H1 (cell line): ENCODE results near the gene MAGI2. TPM values are rescaled to one million over a fixed set of nuclear protein-coding genes. Genes with fewer than 3 reads are reported as not detected.

Experiments used
- CTCF ChIA-PET: fragments of 300-600 bp; sonication (Branson Sonifier 250); formaldehyde crosslinking; loops from one replicate; lab custom pipeline; 2021; ENCODE audit not compliant: partially characterized antibody; lab: Charles Lee
- POLR2A ChIA-PET: fragments of 300-600 bp; sonication (Branson Sonifier 250); formaldehyde crosslinking; loops from one replicate; lab custom pipeline; 2021; ENCODE audit warnings: inconsistent platforms; ENCODE audit not compliant: partially characterized antibody; lab: Charles Lee
- DNase-seq, 2 experiments: peaks; one replicate each; pipeline versions ENCODE4 v3.0.0 to v3.0.0-alpha.2; 2010 to 2022; ENCODE audit warnings: low spot score in 2 of 2, low read depth in 1 of 2, mixed read lengths in 1 of 2
- FAIRE-seq: peaks from 2 replicates; lab custom pipeline; 2011; peaks lifted over from hg19 to GRCh38; lab: Jason Lieb, UNC
- H2AFZ ChIP-seq: 2 replicates; pipeline ENCODE4 v1.8.1; 2012; ENCODE audit warnings: low read length, inconsistent platforms
- H2AK5ac ChIP-seq: 2 replicates; pipeline ENCODE4 v1.6.1; 2013; ENCODE audit warnings: low read depth, low read length
- H2BK120ac ChIP-seq: replicated peaks from 2 replicates; pipeline ENCODE3; 2013; ENCODE audit warnings: low read depth, low read length, inconsistent platforms
- H2BK12ac ChIP-seq: 2 replicates; pipeline ENCODE4 v1.6.1; 2013; ENCODE audit warnings: low read depth, low read length
- H2BK15ac ChIP-seq: 2 replicates; pipeline ENCODE4 v1.6.1; 2013; ENCODE audit warnings: low read length
- H2BK20ac ChIP-seq: 2 replicates; pipeline ENCODE4 v1.6.1; 2013; ENCODE audit warnings: low read length
- H2BK5ac ChIP-seq: 2 replicates; pipeline ENCODE4 v1.6.1; 2013; ENCODE audit warnings: low read depth, low read length
- H3K14ac ChIP-seq: 2 replicates; pipeline ENCODE4 v1.6.1; 2013; ENCODE audit warnings: inconsistent platforms; ENCODE audit not compliant: insufficient read length
- H3K18ac ChIP-seq: 2 replicates; pipeline ENCODE4 v1.6.1; 2013; ENCODE audit warnings: low read length; ENCODE audit errors: extremely low read depth
- H3K23ac ChIP-seq: 2 replicates; pipeline ENCODE4 v1.6.1; 2013; ENCODE audit warnings: inconsistent platforms; ENCODE audit not compliant: insufficient read length
- H3K23me2 ChIP-seq: 2 replicates; pipeline ENCODE4 v1.6.1; 2013; ENCODE audit warnings: low read depth, low read length
- H3K27ac ChIP-seq: 2 replicates; pipeline ENCODE4 v1.6.1; 2011; ENCODE audit warnings: low read depth, low read length, inconsistent platforms
- H3K27me3 ChIP-seq, 4 experiments: replicated peaks in 1 of 4; 1 replicate in 1 of 4; 2 replicates in 3 of 4; pipeline versions ENCODE4 v1.6.1 to v1.8.1; 2011 to 2013; ENCODE audit warnings: low read length in 3 of 4, mild to moderate bottlenecking in 3 of 4, inconsistent platforms in 2 of 4, mixed read lengths in 2 of 4, moderate library complexity in 1 of 4; ENCODE audit not compliant: control insufficient read depth in 3 of 4, insufficient read depth in 3 of 4; ENCODE audit errors: extremely low read depth in 1 of 4
- H3K36me3 ChIP-seq, 4 experiments: 2 replicates each; pipeline versions ENCODE4 v1.6.1 to v1.8.1; 2011 to 2013; ENCODE audit warnings: mild to moderate bottlenecking in 4 of 4, low read length in 3 of 4, moderate library complexity in 2 of 4, control low read depth in 1 of 4, inconsistent platforms in 1 of 4; ENCODE audit not compliant: insufficient read depth in 4 of 4, control insufficient read depth in 2 of 4
- H3K4ac ChIP-seq: replicated peaks from 2 replicates; pipeline ENCODE3; 2013; ENCODE audit warnings: low read length, low read depth, mixed read lengths, inconsistent platforms; ENCODE audit not compliant: insufficient read length
- H3K4me1 ChIP-seq, 4 experiments: replicated peaks in 1 of 4; 1 replicate in 1 of 4; 2 replicates in 3 of 4; pipeline versions ENCODE4 v1.6.1 to v1.8.1; 2011 to 2013; ENCODE audit warnings: low read length in 3 of 4, inconsistent platforms in 2 of 4, mixed read lengths in 1 of 4; ENCODE audit not compliant: insufficient read depth in 4 of 4, control insufficient read depth in 3 of 4
- H3K4me2 ChIP-seq, 2 experiments: 2 replicates each; pipeline versions ENCODE4 v1.6.1 to v1.8.1; 2011 to 2013; ENCODE audit warnings: low read depth in 2 of 2, low read length in 2 of 2, control low read depth in 1 of 2, inconsistent platforms in 1 of 2, mild to moderate bottlenecking in 1 of 2; ENCODE audit not compliant: insufficient read depth in 1 of 2
- H3K4me3 ChIP-seq, 4 experiments: fragments of 200-600, 300-600 bp in 1 of 4; sonication (generic), shearing (Covaris generic), sonication (Bioruptor Twin) in 1 of 4; 2 replicates each; pipeline versions ENCODE4 v1.5.1 to v1.8.1; 2011 to 2016; ENCODE audit warnings: low read length in 4 of 4, low read depth in 3 of 4, control low read depth in 2 of 4, inconsistent platforms in 2 of 4, mild to moderate bottlenecking in 2 of 4, mixed read lengths in 1 of 4, moderate library complexity in 1 of 4; ENCODE audit not compliant: insufficient read depth in 2 of 4; ENCODE audit errors: extremely low read depth in 1 of 4
- H3K56ac ChIP-seq: replicated peaks from 2 replicates; pipeline ENCODE3; 2013; ENCODE audit warnings: low read depth, mild to moderate bottlenecking, mixed read lengths, low read length, inconsistent platforms; ENCODE audit not compliant: insufficient read length
- H3K79me1 ChIP-seq: 2 replicates; pipeline ENCODE4 v1.6.1; 2013; ENCODE audit warnings: low read depth, low read length, control low read depth
- H3K79me2 ChIP-seq, 2 experiments: 2 replicates each; pipeline versions ENCODE4 v1.6.1 to v1.8.1; 2012 to 2013; ENCODE audit warnings: low read length in 2 of 2, mild to moderate bottlenecking in 2 of 2, inconsistent platforms in 1 of 2; ENCODE audit not compliant: insufficient read depth in 2 of 2, control insufficient read depth in 1 of 2
- H3K9ac ChIP-seq, 4 experiments: replicated peaks in 1 of 4; 1 replicate in 1 of 4; 2 replicates in 3 of 4; pipeline versions ENCODE4 v1.6.1 to v1.8.1; 2011 to 2013; ENCODE audit warnings: low read depth in 3 of 4, low read length in 3 of 4, control low read depth in 2 of 4, mild to moderate bottlenecking in 2 of 4, moderate library complexity in 2 of 4, inconsistent platforms in 1 of 4; ENCODE audit errors: extremely low read depth in 1 of 4
- H3K9me3 ChIP-seq, 2 experiments: 2 replicates each; pipeline versions ENCODE4 v1.6.1 to v1.8.1; 2012 to 2013; ENCODE audit warnings: mild to moderate bottlenecking in 2 of 2, moderate library complexity in 2 of 2, control low read depth in 1 of 2, inconsistent platforms in 1 of 2, low read depth in 1 of 2, low read length in 1 of 2, mixed read lengths in 1 of 2; ENCODE audit not compliant: insufficient read depth in 2 of 2
- H4K20me1 ChIP-seq, 2 experiments: replicated peaks in 1 of 2; 2 replicates each; pipeline versions ENCODE3 to v1.8.1; 2011 to 2013; ENCODE audit warnings: inconsistent platforms in 2 of 2, low read length in 2 of 2, mild to moderate bottlenecking in 1 of 2; ENCODE audit not compliant: insufficient read depth in 2 of 2, control insufficient read depth in 1 of 2
- H4K5ac ChIP-seq: 2 replicates; pipeline ENCODE4 v1.6.1; 2013; ENCODE audit warnings: low read length, low read depth, mixed read lengths, inconsistent platforms; ENCODE audit not compliant: insufficient read length
- H4K8ac ChIP-seq: 2 replicates; pipeline ENCODE4 v1.8.0; 2013; ENCODE audit warnings: mild to moderate bottlenecking, moderate library complexity, low read length, inconsistent platforms; ENCODE audit not compliant: insufficient read depth; ENCODE audit errors: extremely low read depth
- H4K91ac ChIP-seq: replicated peaks from 2 replicates; pipeline ENCODE3; 2013; ENCODE audit warnings: low read length, mixed read lengths, inconsistent platforms; ENCODE audit not compliant: insufficient read length
- CHD2 ChIP-seq: IDR thresholded peaks from 2 replicates; pipeline ENCODE4 v1.6.1; 2012; ENCODE audit warnings: low read length, improper control_type of control experiment
- CREB1 ChIP-seq: IDR thresholded peaks from 2 replicates; pipeline ENCODE4 v1.6.1; 2012; ENCODE audit warnings: inconsistent platforms
- EP300 ChIP-seq, 2 experiments: IDR thresholded peaks; 1 replicate in 1 of 2; 2 replicates in 1 of 2; pipeline ENCODE4 v1.6.1; 2011 to 2012; ENCODE audit warnings: low read depth in 2 of 2, low read length in 2 of 2, mild to moderate bottlenecking in 2 of 2, borderline replicate concordance in 1 of 2, inconsistent platforms in 1 of 2, moderate library complexity in 1 of 2
- EZH2 ChIP-seq: fragments of 200-600 bp; sonication (generic); IDR thresholded peaks from 2 replicates; pipeline ENCODE4 v1.7.1; 2012; ENCODE audit warnings: low read depth, mild to moderate bottlenecking, moderate library complexity, low read length, inconsistent platforms; ENCODE audit not compliant: severe bottlenecking
- FOSL1 ChIP-seq: IDR thresholded peaks from 2 replicates; pipeline ENCODE4 v1.6.1; 2011; ENCODE audit warnings: mild to moderate bottlenecking, low read depth, low read length, moderate library complexity; ENCODE audit not compliant: insufficient read depth
- GABPA ChIP-seq: IDR thresholded peaks from 2 replicates; pipeline ENCODE4 v1.6.1; 2011; ENCODE audit warnings: mild to moderate bottlenecking, low read length, moderate library complexity, borderline replicate concordance; ENCODE audit not compliant: insufficient read depth
- GTF2F1 ChIP-seq: IDR thresholded peaks from 2 replicates; pipeline ENCODE4 v1.6.1; 2012; ENCODE audit warnings: low read depth, low read length, improper control_type of control experiment, borderline replicate concordance
- HDAC6 ChIP-seq: IDR thresholded peaks from one replicate; pipeline ENCODE4 v1.7.1; 2012; ENCODE audit warnings: low read depth, mild to moderate bottlenecking, inconsistent platforms, low read length, moderate library complexity
- RAD21 ChIP-seq, 2 experiments: IDR thresholded peaks in 1 of 2; conservative IDR thresholded peaks in 1 of 2; 2 replicates each; pipeline ENCODE4 v1.6.1; 2011; ENCODE audit warnings: low read depth in 2 of 2, low read length in 2 of 2, improper control_type of control experiment in 1 of 2, inconsistent platforms in 1 of 2, mild to moderate bottlenecking in 1 of 2, moderate library complexity in 1 of 2
- RBBP5 ChIP-seq: IDR thresholded peaks from 2 replicates; pipeline ENCODE4 v1.7.1; 2012; ENCODE audit warnings: low read depth, mild to moderate bottlenecking, inconsistent platforms, low read length, moderate library complexity, borderline replicate concordance
- RFX5 ChIP-seq: IDR thresholded peaks from 2 replicates; pipeline ENCODE4 v1.6.1; 2011; ENCODE audit warnings: low read depth, low read length, improper control_type of control experiment, borderline replicate concordance
- SIX5 ChIP-seq: IDR thresholded peaks from 2 replicates; pipeline ENCODE4 v1.6.1; 2011; ENCODE audit warnings: mild to moderate bottlenecking, low read depth, low read length
- SUZ12 ChIP-seq: fragments of 200-600 bp; sonication (generic); IDR thresholded peaks from 2 replicates; pipeline ENCODE4 v1.6.1; 2012; ENCODE audit warnings: mild to moderate bottlenecking, inconsistent platforms, low read length, moderate library complexity, mixed read lengths
- TCF12 ChIP-seq: IDR thresholded peaks from 2 replicates; pipeline ENCODE4 v1.6.1; 2011; ENCODE audit warnings: low read depth, mild to moderate bottlenecking, low read length
- polyA plus RNA-seq, 7 experiments: library from polyadenylated mRNA; depleted of rRNA in 3 of 7; stranded (reverse) in 5 of 7; unstranded in 2 of 7; fragments of >200 nt in 5 of 7; fragments of 200-250 nt in 2 of 7; gene quantifications; 1 replicate in 5 of 7; 2 replicates in 1 of 7; 4 replicates in 1 of 7; pipeline versions ENCODE4 v1.2.1 to v1.2.3, GENCODE V29; 2011 to 2013; ENCODE audit warnings: missing spikeins in 2 of 7, mixed read lengths in 2 of 7
- total RNA-seq: library from RNA; stranded (reverse); fragmentation: NEBNext Ultra II Directional; extraction: Animal tissue kit (Norgen Biotek cat#: 25700); gene quantifications from 2 replicates; pipeline ENCODE4 v1.2.1, GENCODE V29; 2021
- TF ChIP-seq, protein P1 (sequence below): IDR thresholded peaks from 2 replicates; pipeline ENCODE4 v1.6.1; 2012; ENCODE audit warnings: inconsistent platforms

Gene MAGI2
- total and polyA plus RNA-seq, 2 of the 8 experiments (the other 6 are each of a cell fraction or from before 2014, with no cell fraction given) = 6.0 to 27.3 TPM

- H3K4me2 ChIP-seq = no peak overlapping the region
- no peak overlapping the region for H2BK20ac ChIP-seq
- no peaks in the 10 kb centered on the region for H3K4me1 ChIP-seq
- H3K9me3 ChIP-seq = no peaks in the 10 kb centered on the region
- FAIRE-seq (no peak), DNase-seq (no peak)
- no peak overlapping the region for H3K4ac ChIP-seq
- H3K23me2 ChIP-seq = peaks cover 5% of the 10 kb centered on the region; the same call in 1 of the 2 replicates
- no peak overlapping the region for H3K9ac ChIP-seq
- no peak overlapping the region for H2BK120ac ChIP-seq
- no peak overlapping the region for H2BK15ac ChIP-seq
- peaks cover 13 to 26% (median 20%) of the 10 kb centered on the region in 4 experiments; a peak in 6 of 7 replicates for H3K27me3 ChIP-seq
- H2AFZ ChIP-seq = no peak overlapping the region
- no peaks in the 10 kb centered on the region for H4K20me1 ChIP-seq
- no peak overlapping the region for H3K18ac ChIP-seq
- no peak overlapping the region for H3K4me3 ChIP-seq
- H4K91ac ChIP-seq = no peak overlapping the region
- no peak overlapping the region for H3K23ac ChIP-seq
- H2BK5ac ChIP-seq = no peak overlapping the region
- H3K56ac ChIP-seq = no peak overlapping the region
- CTCF ChIA-PET = no interaction called here
- H3K79me2 ChIP-seq = no peaks in the 10 kb centered on the region
- H3K14ac ChIP-seq = no peak overlapping the region
- no peaks in the 10 kb centered on the region for H3K36me3 ChIP-seq
- no peak overlapping the region for H3K27ac ChIP-seq
- no peak overlapping the region for H4K5ac ChIP-seq
- POLR2A ChIA-PET = no interaction called here
- no peak overlapping the region for H4K8ac ChIP-seq
- H2AK5ac ChIP-seq = no peak overlapping the region
- H2BK12ac ChIP-seq = no peak overlapping the region
- no peaks in the 10 kb centered on the region for H3K79me1 ChIP-seq
- no peak for TF ChIP-seq FOSL1
- no peak for TF ChIP-seq GABPA
- no peak for TF ChIP-seq RAD21 (IDR thresholded peaks at IDR 0.05 in 1 of 2, conservative IDR thresholded peaks at IDR 0.05 in 1 of 2; ENCODE audit: low read depth in 2 of 2, low read length in 2 of 2)
- TF ChIP-seq HDAC6 = no peak
- TF ChIP-seq, protein P1, sequence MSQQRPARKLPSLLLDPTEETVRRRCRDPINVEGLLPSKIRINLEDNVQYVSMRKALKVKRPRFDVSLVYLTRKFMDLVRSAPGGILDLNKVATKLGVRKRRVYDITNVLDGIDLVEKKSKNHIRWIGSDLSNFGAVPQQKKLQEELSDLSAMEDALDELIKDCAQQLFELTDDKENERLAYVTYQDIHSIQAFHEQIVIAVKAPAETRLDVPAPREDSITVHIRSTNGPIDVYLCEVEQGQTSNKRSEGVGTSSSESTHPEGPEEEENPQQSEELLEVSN = no peak
- no peak for TF ChIP-seq RBBP5
- no peak for TF ChIP-seq RFX5
- no peak for TF ChIP-seq SIX5
- no peak for TF ChIP-seq EZH2
- TF ChIP-seq CREB1 = no peak
- no peak for TF ChIP-seq TCF12
- TF ChIP-seq GTF2F1 = no peak
- no peak for TF ChIP-seq SUZ12
- TF ChIP-seq EP300 (IDR thresholded peaks at IDR 0.05; ENCODE audit: borderline replicate concordance in 1 of 2, low read depth in 2 of 2, low read length in 2 of 2) = no peak
- no peak for TF ChIP-seq CHD2
Observed at GRCh38 chr7:79458796-79459195, 5.3 kb upstream of the MAGI2 start.
